ENCODE measurements around the gene CSPG4.
"Not testable (repeated sequence)": the region's sequence is repeated elsewhere in the genome, so short reads cannot be mapped to it uniquely, and the experiment has no call there.

The CSPG4 gene, protein sequence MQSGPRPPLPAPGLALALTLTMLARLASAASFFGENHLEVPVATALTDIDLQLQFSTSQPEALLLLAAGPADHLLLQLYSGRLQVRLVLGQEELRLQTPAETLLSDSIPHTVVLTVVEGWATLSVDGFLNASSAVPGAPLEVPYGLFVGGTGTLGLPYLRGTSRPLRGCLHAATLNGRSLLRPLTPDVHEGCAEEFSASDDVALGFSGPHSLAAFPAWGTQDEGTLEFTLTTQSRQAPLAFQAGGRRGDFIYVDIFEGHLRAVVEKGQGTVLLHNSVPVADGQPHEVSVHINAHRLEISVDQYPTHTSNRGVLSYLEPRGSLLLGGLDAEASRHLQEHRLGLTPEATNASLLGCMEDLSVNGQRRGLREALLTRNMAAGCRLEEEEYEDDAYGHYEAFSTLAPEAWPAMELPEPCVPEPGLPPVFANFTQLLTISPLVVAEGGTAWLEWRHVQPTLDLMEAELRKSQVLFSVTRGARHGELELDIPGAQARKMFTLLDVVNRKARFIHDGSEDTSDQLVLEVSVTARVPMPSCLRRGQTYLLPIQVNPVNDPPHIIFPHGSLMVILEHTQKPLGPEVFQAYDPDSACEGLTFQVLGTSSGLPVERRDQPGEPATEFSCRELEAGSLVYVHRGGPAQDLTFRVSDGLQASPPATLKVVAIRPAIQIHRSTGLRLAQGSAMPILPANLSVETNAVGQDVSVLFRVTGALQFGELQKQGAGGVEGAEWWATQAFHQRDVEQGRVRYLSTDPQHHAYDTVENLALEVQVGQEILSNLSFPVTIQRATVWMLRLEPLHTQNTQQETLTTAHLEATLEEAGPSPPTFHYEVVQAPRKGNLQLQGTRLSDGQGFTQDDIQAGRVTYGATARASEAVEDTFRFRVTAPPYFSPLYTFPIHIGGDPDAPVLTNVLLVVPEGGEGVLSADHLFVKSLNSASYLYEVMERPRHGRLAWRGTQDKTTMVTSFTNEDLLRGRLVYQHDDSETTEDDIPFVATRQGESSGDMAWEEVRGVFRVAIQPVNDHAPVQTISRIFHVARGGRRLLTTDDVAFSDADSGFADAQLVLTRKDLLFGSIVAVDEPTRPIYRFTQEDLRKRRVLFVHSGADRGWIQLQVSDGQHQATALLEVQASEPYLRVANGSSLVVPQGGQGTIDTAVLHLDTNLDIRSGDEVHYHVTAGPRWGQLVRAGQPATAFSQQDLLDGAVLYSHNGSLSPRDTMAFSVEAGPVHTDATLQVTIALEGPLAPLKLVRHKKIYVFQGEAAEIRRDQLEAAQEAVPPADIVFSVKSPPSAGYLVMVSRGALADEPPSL (N-terminal part only)

DNA sequence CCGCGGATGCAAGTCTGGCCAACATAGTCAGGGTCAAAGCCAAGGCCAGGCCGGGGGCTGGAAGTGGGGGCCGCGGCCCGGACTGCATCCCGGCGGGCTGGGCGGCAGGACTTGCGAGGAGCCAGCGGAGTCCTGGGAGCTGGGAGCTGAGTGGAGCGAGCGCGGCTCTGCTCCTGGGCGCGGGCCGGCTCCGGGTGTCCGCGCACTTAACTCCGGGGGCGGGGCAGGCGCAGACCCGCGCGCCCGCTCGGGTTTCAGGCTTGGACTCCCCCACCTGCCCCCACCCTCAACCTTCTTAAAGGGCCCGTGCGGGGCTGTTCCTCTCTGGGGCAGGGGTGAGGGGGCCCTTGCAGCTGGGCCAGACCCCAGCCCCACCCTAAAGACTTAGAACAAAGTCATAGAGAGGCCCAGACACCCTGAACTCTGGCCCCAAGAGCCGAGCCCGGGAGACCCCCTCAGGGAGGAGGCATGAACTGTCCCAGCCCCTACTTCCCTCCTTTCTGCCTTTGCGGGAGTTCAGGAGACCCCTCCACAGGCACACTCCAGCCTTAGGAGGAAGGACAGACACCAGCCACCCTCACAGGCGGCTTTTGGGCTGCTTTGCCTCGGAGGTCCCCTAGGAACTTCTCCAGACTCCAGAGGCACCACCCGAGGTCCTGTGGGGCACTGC, at the start of gene CSPG4:
Gene CSPG4, minus strand, starts transcription at position 181 of the 670 bp plus-strand sequence. Its CDS starts 93 bp downstream, at position 88.
- no peak for DNase-seq

DNA sequence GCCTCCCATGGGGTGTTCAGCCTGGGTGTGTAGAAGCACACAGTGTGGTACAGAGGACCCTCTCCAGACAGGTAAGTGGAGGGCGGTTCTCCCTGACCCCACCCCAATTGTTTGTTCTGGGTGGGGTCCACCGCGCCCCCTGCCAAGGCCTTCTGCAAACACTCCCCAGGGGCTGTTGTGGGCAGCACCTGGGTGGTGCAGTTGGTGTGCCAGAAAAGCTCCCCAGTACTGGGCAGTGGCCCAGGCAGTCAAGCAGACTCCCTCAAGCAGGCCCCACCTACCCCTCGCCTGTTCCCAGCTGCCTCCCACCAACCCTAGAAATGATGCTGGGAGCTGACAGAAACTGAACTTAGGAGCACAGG, 49.7 kb upstream of the CSPG4 start:
- not testable (repeated sequence) for DNase-seq

DNA sequence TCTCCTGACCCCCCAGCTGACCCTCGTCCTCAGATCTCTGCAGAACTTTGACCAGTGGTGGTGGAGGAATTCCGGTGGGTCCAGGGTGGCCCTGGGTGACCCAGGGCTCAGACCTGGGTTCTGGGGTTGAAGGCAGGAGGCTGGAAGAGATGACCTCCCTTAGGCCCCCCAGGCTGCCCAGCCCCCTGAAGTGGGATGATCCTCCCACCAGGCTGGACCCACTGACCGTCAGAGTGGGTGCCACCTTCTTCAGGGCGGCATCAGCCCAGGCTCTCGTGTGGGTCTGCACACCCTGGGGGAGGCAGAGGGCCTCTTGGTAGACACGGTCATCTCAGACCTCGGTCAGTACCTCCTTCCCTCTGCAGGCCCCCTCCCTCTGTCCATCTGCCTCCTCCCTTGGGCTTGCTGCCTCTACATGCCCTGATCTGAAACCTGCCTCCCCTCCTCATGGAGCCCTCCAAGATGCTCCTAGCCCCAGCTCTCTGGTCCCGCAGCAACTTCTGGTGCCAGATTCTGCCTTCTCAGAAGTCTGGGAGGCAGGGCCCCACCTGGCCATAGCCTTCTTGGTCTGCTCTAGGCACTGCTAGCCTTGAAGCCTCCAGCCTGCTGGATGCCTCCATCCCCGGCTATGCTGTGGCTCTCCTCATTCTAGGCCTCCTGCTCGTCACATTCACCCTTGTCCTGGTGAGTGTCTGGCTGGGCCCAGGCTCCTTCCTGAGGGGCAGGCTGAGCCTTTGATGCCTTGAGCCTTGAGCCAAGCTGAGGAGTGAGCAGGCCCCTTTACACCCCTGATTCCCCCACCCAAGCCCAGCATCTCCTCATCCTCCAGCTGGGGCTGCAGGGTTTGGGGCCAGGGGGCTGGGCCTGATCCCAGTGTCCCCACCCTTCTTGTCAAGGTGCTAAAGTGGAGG, 49.1 kb upstream of the CSPG4 start:
- DNase-seq = no peak

DNA sequence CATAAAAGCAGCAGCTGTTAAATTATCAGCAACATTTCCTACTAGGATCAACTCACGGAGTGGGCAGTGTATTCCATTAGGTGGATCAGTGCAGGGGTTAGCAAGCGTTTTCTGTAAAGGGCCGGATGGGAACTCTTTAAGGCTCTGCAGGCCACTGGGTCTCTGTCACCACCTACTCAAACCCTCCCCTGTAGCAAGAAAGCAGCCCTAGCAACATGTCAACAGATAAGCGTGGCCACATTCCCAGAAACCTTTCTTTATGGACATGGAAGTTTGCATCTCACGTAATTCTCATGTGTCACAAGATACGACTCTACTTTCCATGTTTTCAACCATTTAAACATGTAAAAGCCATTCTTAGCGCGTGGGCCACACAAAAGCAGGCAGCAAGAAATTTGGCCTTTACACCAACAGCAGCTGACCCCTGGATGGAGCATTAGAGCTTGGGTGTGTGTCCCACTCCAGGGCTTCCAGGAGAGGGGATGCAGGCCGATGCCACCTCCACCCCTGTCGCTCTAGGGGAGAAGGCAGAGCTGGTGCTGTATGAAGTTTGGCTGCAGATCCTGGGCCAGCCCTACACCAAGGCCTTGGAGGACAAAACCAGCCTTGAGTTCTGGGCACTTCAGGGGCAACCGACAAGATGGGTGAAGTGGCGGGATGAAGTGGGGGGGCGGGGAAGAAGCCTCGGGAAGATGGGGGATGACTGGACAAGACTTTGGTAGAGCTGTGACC, 48.2 kb upstream of the CSPG4 start:
- DNase-seq = no peak

DNA sequence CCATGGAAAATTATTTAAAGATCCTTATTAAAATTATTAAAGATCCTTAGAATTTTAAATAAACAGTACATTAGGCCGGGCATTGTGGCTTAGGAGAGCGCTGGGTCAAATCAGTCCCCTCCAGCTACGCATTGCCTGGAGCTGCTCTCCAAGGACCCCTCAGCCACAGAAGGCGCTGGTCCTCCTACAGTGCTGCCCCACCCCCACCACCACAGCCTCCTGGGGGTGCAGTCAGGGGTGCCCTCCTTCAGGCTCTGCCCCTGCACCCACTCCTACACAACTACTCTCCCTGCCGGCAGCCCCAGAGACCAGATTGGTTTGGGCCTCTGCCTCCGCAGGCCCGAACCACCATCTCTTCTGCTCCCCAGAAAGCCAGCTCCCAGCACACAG, 47.5 kb upstream of the CSPG4 start:
- not testable (repeated sequence) for DNase-seq

DNA sequence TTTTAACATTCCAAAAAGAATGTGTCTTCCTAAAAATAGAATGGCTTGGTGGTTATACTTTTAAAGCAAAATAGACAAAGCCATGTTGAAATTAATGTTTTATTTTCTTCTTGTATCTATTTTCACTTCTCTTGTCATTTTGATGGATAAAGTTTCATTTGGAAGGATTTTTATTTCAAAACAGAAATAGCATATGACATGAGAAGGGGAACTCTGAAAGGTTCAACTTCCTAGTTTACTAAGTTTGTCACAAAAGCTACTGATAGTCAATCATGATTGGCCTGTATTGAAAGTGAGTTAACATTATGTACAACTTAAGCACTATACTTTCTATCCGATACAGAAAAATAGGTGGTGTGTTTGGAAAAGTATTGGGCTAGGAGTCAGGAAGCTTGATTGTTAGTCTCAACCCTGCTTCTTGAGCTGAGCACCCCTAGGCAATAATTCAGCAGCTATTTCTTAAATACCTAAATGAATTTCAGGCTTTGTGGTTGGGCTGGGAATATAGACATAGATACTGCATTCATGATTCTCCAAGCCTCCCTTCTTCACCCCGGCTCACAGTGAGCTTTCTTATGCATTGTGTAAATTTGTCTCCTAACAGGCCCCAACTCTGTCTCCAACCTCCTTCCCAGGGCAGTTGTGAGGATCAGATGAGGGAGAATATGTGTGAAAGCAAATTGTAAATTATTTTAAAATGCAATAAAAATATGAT, 46.9 kb upstream of the CSPG4 start:
- no peak for DNase-seq

DNA sequence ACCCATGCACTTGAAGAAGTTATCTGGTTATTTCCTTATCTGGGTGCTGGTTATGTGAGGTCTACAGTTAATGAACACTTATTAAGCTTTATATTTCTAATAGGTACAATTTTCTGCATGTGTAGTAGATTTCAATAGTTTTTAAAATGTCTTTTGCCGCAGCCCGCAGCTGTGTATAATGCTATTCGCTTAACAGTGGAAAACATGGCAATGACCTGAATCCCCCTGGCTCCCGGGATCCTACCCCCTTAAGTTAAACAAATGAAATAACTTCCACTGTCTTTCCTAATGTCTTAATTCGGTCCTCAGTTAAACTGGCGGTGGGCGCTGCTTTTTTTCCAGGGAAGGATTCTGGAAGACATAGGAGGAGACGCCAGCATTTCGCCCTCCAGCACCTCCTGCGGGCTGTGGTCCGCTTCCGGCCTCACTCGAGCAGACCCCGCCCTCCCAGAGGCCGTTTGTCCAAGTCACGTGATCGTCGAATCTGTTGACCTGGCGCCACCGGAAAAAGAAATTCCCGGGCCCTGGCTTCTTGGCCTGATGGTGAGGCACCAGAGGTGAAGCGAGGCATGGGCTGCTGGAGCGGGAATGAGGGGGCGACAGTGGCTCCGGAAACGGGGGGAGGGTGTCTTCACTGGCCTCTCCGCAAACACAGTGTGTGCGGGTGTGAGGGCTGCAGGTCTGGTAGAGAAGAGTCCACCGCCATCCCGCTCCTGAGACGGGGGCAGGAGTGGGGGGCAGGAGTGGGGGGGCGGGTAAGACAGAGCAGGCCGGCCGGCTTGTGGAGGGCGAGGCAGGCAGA, 45.6 kb upstream of the CSPG4 start:
- no peak for DNase-seq

DNA sequence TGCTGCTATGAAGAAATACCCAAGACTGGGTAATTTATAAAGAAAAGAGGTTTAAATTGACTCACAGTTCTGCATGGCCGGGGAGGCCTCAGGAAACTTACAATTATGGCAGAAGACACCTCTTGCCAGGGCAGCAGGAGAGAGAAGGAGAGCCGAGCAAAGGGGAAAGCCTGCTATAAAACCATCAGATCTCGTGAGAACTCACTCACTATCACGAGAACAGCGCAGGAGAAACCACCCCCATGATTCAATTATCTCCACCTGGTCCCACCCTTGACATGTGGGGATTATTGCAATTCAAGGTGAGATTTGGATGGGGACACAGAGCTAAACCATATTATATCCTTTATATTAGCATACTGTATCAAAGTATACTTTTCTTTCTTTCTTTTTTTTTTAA, 42.2 kb upstream of the CSPG4 start:
- not testable (repeated sequence) for DNase-seq

DNA sequence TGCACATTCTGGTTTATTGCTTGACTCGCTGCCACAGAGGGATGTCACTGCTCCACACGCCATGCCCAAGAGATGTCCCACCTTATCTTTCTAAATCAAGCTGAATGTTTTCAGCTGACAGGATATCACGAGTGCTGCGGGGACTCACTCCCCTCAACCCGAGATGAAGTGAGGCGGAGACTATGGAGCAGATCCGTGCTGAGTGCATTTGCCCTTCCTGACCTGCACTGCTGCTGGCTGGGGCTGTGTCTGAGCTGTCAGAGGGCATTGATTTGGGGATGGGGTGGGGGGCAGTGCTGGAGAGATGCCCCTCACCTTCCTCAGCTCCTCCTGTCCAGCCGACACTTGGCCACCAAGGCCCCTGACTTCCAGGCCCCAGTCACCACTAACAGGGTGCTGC, 40.5 kb upstream of the CSPG4 start:
- DNase-seq = no peak

DNA sequence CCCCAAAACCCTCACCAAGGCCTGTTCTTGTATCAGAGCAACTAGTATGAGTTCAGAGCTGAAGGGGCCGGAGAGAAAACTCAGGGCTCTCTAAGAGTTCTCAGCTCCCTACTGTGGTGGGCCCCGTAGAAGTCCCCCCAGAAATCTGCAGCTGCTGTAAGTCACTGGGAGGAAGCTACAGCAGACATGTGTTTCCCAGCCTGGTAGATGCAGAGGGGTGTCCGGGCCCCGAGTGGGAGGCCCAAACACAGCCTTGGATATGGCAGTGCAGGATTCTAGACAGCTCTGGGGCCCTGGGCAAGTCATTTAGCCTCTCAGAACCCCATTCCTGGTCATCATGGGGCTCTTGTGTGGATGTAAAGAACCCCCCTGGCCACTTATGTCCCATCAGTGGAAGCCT, 39.2 kb upstream of the CSPG4 start:
- DNase-seq = no peak

DNA sequence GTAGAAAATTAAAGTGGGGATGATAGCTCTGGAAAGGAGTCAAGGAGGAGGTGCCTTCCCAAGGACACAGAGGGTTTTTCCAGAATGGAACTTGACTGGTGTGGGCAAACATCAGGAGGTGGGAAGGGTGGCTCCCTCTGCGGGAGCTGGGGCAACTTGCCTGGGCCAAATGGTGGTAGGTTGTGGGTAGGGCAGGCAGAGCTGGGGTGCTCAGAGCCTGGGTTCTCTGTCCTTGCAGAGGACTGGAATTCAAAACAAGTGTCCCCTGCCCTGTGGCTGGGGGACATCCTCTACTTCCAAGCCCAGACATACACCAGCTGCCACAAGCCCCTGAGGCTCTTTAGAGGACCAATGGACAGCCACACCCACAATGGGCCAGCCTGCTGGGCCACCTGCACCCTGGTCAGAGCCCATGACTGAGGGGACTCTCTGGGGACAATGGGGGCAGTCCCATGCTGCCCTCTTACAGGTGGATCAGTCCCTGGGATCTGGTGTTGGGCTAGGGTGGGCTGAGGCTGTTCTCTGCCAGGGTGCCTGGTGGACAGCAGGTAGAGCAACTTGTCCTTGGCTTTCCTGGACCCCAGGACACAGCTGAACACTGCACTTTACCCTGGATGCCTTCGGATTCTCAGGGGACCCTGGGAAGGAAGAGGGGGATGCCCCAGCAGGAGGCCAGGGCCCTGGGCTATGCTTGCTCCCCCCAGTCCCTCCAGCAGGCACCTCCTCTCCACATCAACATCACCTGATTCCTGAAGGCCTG, 38.6 kb upstream of the CSPG4 start:
- no peak for DNase-seq

DNA sequence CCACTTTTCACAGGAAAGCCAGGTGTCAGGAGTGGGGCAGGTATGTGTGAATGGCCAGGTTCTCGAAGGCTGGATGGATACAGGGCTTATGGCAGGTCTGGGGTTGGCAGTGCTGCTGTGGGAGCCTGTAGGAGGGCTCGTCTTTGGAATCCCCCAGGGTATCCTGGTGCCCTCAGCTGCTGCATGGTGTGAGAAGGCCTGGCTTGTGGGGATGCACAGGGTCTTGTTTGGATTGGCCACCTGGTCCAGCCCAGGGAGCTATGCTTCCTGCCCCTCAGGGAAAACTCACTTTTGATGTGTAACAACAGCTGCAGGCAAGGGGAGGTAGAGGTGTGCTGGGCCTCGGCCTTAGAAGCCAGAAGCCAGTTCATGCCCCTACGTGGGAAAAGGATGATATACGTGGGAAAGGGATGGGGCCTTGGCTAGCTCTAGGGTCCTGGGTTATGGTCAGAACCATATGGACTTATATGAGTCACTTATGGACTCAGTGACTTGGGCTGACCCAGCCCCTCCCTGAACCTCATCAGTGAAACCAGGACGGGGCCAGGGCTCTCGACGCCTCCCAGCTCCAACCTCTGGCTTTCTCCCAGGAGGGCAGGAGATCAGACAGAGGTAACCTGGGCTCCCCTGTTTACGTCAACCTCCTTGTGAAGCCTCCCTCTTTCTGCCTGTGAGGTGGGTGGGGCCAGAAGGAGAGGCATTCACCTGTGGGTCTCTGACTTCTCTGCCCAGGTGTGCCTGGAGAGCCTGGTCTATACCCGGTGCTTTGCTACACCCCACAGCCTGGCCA, 37.8 kb upstream of the CSPG4 start:
- DNase-seq = no peak

DNA sequence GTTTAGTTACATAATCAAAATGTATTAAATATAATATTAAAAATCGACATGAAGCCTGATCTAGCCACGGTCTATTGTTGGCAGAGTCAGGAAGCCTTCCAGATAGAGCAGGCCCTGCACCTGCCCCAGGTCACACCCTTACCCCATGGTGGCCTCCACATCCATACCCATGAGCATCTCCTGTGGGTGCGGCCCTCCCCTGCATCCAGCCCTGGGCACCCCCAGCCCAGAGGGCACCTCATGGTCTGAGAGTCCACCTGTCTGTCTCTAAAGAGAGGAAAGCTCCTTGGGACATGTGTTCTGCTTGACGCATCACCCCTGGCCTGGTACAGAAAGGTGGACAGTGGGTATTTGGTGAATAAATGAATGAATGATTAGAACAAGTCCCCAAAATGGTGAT, 37.2 kb upstream of the CSPG4 start:
- DNase-seq = no peak

DNA sequence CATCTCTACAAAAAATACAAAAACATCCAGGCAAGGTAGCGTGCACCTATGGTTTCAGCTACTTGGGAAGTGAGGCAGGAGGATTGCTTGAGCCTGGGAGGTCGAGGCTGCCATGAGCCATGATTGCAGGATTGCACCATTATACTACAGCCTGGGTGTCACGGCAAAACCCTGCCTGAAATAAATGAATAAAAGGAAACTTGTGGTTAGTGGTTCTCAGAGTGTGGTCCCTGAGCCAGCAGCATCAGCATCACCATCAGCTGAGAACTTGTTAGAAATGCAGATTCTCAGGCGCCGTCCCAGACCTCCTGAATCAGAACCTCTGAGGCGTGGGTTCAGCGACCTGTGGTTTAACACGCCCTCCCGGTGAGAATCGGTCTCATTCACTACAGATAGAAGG, 36.2 kb upstream of the CSPG4 start:
- DNase-seq = not testable (repeated sequence)

DNA sequence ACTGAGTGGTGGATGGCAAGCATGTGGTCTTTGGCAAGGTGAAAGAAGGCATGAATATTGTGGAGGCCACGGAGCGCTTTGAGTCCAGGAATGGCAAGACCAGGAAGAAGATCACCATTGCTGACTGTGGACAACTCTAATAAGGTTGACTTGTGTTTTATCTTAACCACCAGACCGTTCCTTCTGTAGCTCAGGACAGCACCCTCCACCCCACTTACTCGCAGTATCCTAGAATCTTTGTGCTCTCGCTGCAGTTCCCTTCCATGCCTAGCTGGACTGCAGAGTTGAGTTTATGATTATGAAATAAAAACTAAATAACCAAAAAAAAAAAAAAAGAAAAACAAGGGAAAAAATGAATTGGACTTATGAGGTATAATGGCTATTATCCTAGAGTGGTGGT, 34.5 kb upstream of the CSPG4 start:
- not testable (repeated sequence) for DNase-seq

DNA sequence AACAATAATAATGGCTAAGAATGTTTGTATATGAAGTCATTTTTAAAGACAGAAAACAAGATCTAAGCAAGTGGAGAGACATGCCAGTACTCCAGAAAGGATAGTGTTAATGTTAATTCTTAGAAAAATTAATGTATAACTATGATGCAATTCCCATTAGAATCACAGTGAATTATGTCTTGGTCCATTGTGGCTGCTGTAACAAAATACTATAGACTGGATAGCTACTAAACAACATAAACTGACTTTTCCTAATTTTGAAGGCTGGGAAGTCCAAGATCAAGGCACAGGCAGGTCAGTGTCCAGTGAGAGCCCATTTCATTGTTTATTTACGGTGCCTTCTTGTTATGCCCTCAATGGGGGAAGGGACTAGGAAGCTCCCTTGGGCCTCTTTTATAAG, 32.7 kb upstream of the CSPG4 start:
- no peak for DNase-seq

DNA sequence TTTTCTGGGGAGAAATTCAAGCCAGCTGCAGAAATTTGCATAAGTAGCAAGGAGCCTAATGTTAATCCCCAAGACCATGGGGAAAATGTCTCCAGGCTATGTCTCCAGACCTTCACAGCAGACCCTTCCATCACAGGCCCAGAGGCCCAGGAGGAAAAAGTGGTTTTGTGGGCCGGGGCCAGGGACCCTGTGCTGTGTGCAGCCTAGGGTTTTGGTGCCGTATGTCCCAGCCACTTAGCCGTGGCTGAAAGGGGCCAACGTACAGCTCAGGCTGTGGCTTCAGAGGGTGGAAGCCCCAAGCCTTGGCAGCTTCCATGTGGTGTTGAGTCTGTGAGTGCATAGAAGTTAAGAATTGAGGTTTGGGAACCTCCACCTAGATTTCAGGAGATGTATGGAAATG, 29.7 kb upstream of the CSPG4 start:
- DNase-seq = not testable (repeated sequence)

DNA sequence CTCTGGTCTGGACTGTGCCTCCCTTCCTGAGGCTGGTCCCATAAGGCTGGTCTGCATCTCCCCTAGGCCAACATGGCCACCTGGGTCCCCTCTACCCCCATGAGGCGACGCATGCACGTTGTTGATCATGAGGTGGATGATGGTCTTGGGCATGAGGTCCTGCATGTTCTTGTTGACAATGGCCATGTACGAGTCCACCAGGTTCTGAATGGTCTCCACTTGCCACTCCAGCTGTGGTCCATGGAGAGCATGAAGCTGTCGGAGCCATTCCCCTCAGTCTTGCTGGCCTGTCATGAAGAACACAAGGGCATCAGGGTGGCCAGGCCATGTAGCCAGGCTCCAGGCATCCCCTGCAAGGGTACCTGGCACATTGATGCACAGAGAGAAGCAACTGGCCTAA, 27.1 kb upstream of the CSPG4 start:
- DNase-seq = no peak
